ENCODE data around the gene LCN2.

DNA sequence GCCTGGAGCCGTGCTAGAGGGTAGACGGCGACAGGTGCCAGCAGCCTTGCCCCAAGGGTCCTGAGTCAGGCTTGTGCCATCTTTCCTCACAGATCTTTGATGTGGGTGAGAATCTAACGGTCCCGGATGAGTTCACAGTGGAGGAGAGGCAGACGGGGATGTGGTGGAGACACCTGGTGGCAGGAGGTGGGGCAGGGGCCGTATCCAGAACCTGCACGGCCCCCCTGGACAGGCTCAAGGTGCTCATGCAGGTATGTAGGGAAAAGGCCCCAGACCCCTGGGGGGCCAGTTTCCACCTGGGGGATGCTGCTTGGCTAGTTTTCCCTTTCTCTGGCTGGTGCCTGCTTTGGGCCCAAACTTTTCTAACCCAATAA lies 45.7 kb upstream of the LCN2 start:
- TF ChIP-seq, protein P1, sequence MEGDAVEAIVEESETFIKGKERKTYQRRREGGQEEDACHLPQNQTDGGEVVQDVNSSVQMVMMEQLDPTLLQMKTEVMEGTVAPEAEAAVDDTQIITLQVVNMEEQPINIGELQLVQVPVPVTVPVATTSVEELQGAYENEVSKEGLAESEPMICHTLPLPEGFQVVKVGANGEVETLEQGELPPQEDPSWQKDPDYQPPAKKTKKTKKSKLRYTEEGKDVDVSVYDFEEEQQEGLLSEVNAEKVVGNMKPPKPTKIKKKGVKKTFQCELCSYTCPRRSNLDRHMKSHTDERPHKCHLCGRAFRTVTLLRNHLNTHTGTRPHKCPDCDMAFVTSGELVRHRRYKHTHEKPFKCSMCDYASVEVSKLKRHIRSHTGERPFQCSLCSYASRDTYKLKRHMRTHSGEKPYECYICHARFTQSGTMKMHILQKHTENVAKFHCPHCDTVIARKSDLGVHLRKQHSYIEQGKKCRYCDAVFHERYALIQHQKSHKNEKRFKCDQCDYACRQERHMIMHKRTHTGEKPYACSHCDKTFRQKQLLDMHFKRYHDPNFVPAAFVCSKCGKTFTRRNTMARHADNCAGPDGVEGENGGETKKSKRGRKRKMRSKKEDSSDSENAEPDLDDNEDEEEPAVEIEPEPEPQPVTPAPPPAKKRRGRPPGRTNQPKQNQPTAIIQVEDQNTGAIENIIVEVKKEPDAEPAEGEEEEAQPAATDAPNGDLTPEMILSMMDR (conservative IDR thresholded peaks at IDR 0.05; ENCODE audit: low read depth, low read length): 0 out of 2 replicates have a peak, but pooled peaks have one; percentile 31
- TF ChIP-seq EZH2 (IDR thresholded peaks at IDR 0.05; ENCODE audit: borderline replicate concordance, low read depth, low read length, poor library complexity, severe bottlenecking): no peak
